Measurements from ENCODE around the gene GPR37.

GRCh38 chr7:124702385-124702784, 63.2 kb downstream of the GPR37 start:
- TF ChIP-seq POLR2AphosphoS5 (IDR thresholded peaks at IDR 0.05) (no peak), CTCF (IDR thresholded peaks at IDR 0.05) (no peak), POLR2A (IDR thresholded peaks at IDR 0.05) (no peak)

Data from prostate gland (tissue), 2 donors.